HEK293 (cell line): ENCODE results near the gene SLC25A6.
A peak's percentile ranks its signal among the peaks of the same experiment; 100 is the strongest.

Experiments used
- CTCF ChIA-PET: fragments of 350-600 bp; formaldehyde crosslinking; extraction: SDS; loops from one replicate; lab custom pipeline; 2021; ENCODE audit warnings: antibody characterized with exemption; lab: Yijun Ruan, JAX
- POLR2A ChIA-PET: fragments of 300-600 bp; formaldehyde crosslinking; extraction: SDS; loops from one replicate; lab custom pipeline; 2020; ENCODE audit warnings: antibody characterized with exemption, inconsistent platforms; lab: Yijun Ruan, JAX
- H3K27ac ChIP-seq: fragments of 200-500 bp; sonication (Bioruptor generic); 2 replicates; pipeline ENCODE4 v1.5.1; 2014; ENCODE audit warnings: low read depth, low read length, control low read depth, inconsistent platforms; ENCODE audit errors: extremely low read depth
- H3K36me3 ChIP-seq, 2 experiments: fragments of 200-500 bp in 1 of 2; sonication (Bioruptor generic) in 1 of 2; 1 replicate in 1 of 2; 2 replicates in 1 of 2; pipeline ENCODE4 v1.5.1; 2014 to 2017; ENCODE audit warnings: inconsistent platforms in 2 of 2, low read length in 2 of 2; ENCODE audit not compliant: control insufficient read depth in 2 of 2, insufficient read depth in 1 of 2
- H3K4me1 ChIP-seq: fragments of 200-500 bp; sonication (Bioruptor generic); 2 replicates; pipeline ENCODE4 v1.5.1; 2014; ENCODE audit warnings: mild to moderate bottlenecking, low read length, inconsistent platforms; ENCODE audit not compliant: control insufficient read depth, insufficient read depth
- H3K4me3 ChIP-seq: 2 replicates; pipeline ENCODE4 v1.5.1; 2011; ENCODE audit warnings: low read depth, mild to moderate bottlenecking, control low read depth, low read length, moderate library complexity
- H3K9me3 ChIP-seq: fragments of 200-500 bp; sonication (Bioruptor generic); 2 replicates; pipeline ENCODE4 v1.5.1; 2014; ENCODE audit warnings: low read depth, low read length, inconsistent platforms; ENCODE audit not compliant: control insufficient read depth, insufficient read depth
- KLF17 ChIP-seq: fragments of 450-650 bp; formaldehyde crosslinking; IDR thresholded peaks from 2 replicates; pipeline ENCODE4 v1.5.1; 2016; ENCODE audit warnings: missing biosample characterization, missing genetic modification characterization
- KLF8 ChIP-seq: fragments of 450-650 bp; formaldehyde crosslinking; IDR thresholded peaks from 2 replicates; pipeline ENCODE4 v1.5.1; 2016; ENCODE audit warnings: missing biosample characterization, missing genetic modification characterization
- MEIS1 ChIP-seq: sonication (generic); formaldehyde crosslinking; IDR thresholded peaks from 2 replicates; pipeline ENCODE4 v1.8.1; 2022; ENCODE audit warnings: missing genetic modification reagents, mild to moderate bottlenecking, borderline replicate concordance
- SETDB1 ChIP-seq: IDR thresholded peaks from one replicate; pipeline ENCODE4 v1.6.1; 2017; ENCODE audit warnings: mild to moderate bottlenecking, low read length, moderate library complexity, mixed read lengths; ENCODE audit not compliant: insufficient read length
- SP7 ChIP-seq: fragments of 450-650 bp; formaldehyde crosslinking; IDR thresholded peaks from 2 replicates; pipeline ENCODE4 v1.5.1; 2016; ENCODE audit warnings: missing biosample characterization, missing genetic modification characterization
- TRIM28 ChIP-seq: IDR thresholded peaks from 2 replicates; pipeline ENCODE4 v1.6.1; 2011; ENCODE audit warnings: low read length, control low read depth, borderline replicate concordance
- WT1 ChIP-seq: fragments of 450-650 bp; formaldehyde crosslinking; IDR thresholded peaks from 2 replicates; pipeline ENCODE4 v1.5.1; 2016; ENCODE audit warnings: missing biosample characterization, missing genetic modification characterization
- ZFHX2 ChIP-seq: fragments of 450-650 bp; formaldehyde crosslinking; conservative IDR thresholded peaks from 2 replicates; pipeline ENCODE4 v1.5.1; 2016; ENCODE audit warnings: missing biosample characterization, missing genetic modification characterization
- ZNF112 ChIP-seq: fragments of 450-650 bp; formaldehyde crosslinking; IDR thresholded peaks from 2 replicates; pipeline ENCODE4 v1.5.0; 2017; ENCODE audit warnings: missing biosample characterization, missing genetic modification characterization
- ZNF175 ChIP-seq: fragments of 450-650 bp; formaldehyde crosslinking; IDR thresholded peaks from 2 replicates; pipeline ENCODE4 v1.5.1; 2016; ENCODE audit warnings: missing biosample characterization, missing genetic modification characterization
- ZNF2 ChIP-seq: fragments of 450-650 bp; formaldehyde crosslinking; IDR thresholded peaks from 2 replicates; pipeline ENCODE4 v1.5.1; 2016; ENCODE audit warnings: missing biosample characterization, missing genetic modification characterization
- ZNF24 ChIP-seq: fragments of 450-650 bp; formaldehyde crosslinking; IDR thresholded peaks from 2 replicates; pipeline ENCODE4 v1.5.1; 2016; ENCODE audit warnings: missing biosample characterization, missing genetic modification characterization
- ZNF280D ChIP-seq: fragments of 450-650 bp; formaldehyde crosslinking; IDR thresholded peaks from 2 replicates; pipeline ENCODE4 v1.5.1; 2016; ENCODE audit warnings: missing biosample characterization, missing genetic modification characterization
- ZNF529 ChIP-seq: fragments of 450-650 bp; formaldehyde crosslinking; IDR thresholded peaks from 2 replicates; pipeline ENCODE4 v1.5.1; 2017; ENCODE audit warnings: missing genetic modification characterization, missing biosample characterization; ENCODE audit not compliant: insufficient replicate concordance
- ZNF580 ChIP-seq: fragments of 450-650 bp; formaldehyde crosslinking; IDR thresholded peaks from 2 replicates; pipeline ENCODE4 v1.5.1; 2016; ENCODE audit warnings: missing biosample characterization, missing genetic modification characterization
- ZNF629 ChIP-seq: fragments of 450-650 bp; formaldehyde crosslinking; IDR thresholded peaks from 2 replicates; pipeline ENCODE4 v1.5.1; 2017; ENCODE audit warnings: missing biosample characterization, missing genetic modification characterization
- ZSCAN23 ChIP-seq: fragments of 450-650 bp; formaldehyde crosslinking; IDR thresholded peaks from 2 replicates; pipeline ENCODE4 v1.5.1; 2016; ENCODE audit warnings: missing biosample characterization, missing genetic modification characterization
- ZXDB ChIP-seq: fragments of 450-650 bp; formaldehyde crosslinking; IDR thresholded peaks from 2 replicates; pipeline ENCODE4 v1.5.1; 2016; ENCODE audit warnings: missing biosample characterization, missing genetic modification characterization
- TF ChIP-seq, protein P1 (sequence below): fragments of 450-650 bp; formaldehyde crosslinking; IDR thresholded peaks from 2 replicates; pipeline ENCODE4 v1.5.1; 2016; ENCODE audit warnings: missing biosample characterization, missing genetic modification characterization
- TF ChIP-seq, protein P2 (sequence below): fragments of 450-650 bp; formaldehyde crosslinking; IDR thresholded peaks from 2 replicates; pipeline ENCODE4 v1.5.1; 2016; ENCODE audit warnings: missing biosample characterization, missing genetic modification characterization

Gene SLC25A6

GRCh38 chrX:1418901-1419544 is 27.1 kb upstream of the SLC25A6 start:
- peaks cover 13 to 41% of the 10 kb centered on the region in 2 experiments; a peak in 2 of 3 replicates for H3K36me3 ChIP-seq
- POLR2A ChIA-PET, result no interaction called here
- no peaks in the 10 kb centered on the region; the same call in 1 of the 2 replicates for H3K9me3 ChIP-seq
- H3K4me3 ChIP-seq, result no peak overlapping the region
- 0 out of 2 replicates have a peak, but pooled peaks have one; percentile 6 for TF ChIP-seq MEIS1 (CRISPR knock-in tag)
- TF ChIP-seq ZNF2, result no peak
- TF ChIP-seq WT1 (tag by site-specific recombination), result no peak
- TF ChIP-seq, all 188 proteins: peak for 1
- Histone ChIP-seq H3K27ac (no peak overlapping the region), H3K4me1 (no peaks in the 10 kb centered on the region)
- CTCF ChIA-PET, result no interaction called here

GRCh38 chrX:1417921-1418771 is 26.2 kb upstream of the SLC25A6 start:
- no peak overlapping the region for H3K4me3 ChIP-seq
- H3K36me3 ChIP-seq, result peaks cover 13 to 50% of the 10 kb centered on the region in 2 experiments; a peak in 2 of 3 replicates
- no peaks in the 10 kb centered on the region; the same call in 1 of the 2 replicates for H3K9me3 ChIP-seq
- ChIA-PET CTCF (no interaction called here), POLR2A (no interaction called here)
- no peaks in the 10 kb centered on the region for H3K4me1 ChIP-seq
- TF ChIP-seq ZNF629 (tag by site-specific recombination), result 0 out of 2 replicates have a peak, but pooled peaks have one; percentile 23
- TF ChIP-seq ZXDB (tag by site-specific recombination), result 0 out of 2 replicates have a peak, but pooled peaks have one; percentile 26
- TF ChIP-seq ZFHX2 (tag by site-specific recombination), result no peak
- peak; percentile 74; the same call in 1 of the 2 replicates for TF ChIP-seq KLF17
- TF ChIP-seq ZNF175, result no peak
- peak; percentile 91 for TF ChIP-seq ZNF580 (tag by site-specific recombination)
- TF ChIP-seq, protein P1, sequence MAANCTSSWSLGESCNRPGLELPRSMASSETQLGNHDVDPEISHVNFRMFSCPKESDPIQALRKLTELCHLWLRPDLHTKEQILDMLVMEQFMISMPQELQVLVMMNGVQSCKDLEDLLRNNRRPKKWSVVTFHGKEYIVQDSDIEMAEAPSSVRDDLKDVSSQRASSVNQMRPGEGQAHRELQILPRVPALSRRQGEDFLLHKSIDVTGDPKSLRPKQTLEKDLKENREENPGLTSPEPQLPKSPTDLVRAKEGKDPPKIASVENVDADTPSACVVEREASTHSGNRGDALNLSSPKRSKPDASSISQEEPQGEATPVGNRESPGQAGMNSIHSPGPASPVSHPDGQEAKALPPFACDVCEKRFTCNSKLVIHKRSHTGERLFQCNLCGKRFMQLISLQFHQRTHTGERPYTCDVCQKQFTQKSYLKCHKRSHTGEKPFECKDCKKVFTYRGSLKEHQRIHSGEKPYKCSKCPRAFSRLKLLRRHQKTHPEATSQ (tag by site-specific recombination), result 0 out of 2 replicates have a peak, but pooled peaks have one; percentile 70
- peak; percentile 64 for TF ChIP-seq KLF8 (tag by site-specific recombination)
- peak; percentile 67 for TF ChIP-seq SETDB1
- no peak for TF ChIP-seq ZNF24 (tag by site-specific recombination)
- TF ChIP-seq ZNF112 (tag by site-specific recombination), result no peak
- TF ChIP-seq, protein P2, sequence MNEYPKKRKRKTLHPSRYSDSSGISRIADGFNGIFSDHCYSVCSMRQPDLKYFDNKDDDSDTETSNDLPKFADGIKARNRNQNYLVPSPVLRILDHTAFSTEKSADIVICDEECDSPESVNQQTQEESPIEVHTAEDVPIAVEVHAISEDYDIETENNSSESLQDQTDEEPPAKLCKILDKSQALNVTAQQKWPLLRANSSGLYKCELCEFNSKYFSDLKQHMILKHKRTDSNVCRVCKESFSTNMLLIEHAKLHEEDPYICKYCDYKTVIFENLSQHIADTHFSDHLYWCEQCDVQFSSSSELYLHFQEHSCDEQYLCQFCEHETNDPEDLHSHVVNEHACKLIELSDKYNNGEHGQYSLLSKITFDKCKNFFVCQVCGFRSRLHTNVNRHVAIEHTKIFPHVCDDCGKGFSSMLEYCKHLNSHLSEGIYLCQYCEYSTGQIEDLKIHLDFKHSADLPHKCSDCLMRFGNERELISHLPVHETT, result peak; percentile 60
- TF ChIP-seq TRIM28, result peak; percentile 92; the same call in 1 of the 2 replicates
- TF ChIP-seq ZNF529 (tag by site-specific recombination), result peak; percentile 13
- TF ChIP-seq SP7 (tag by site-specific recombination), result 0 out of 2 replicates have a peak, but pooled peaks have one; percentile 27
- 0 out of 2 replicates have a peak, but pooled peaks have one; percentile 50 for TF ChIP-seq ZSCAN23
- peak; percentile 100 for TF ChIP-seq ZNF280D (tag by site-specific recombination)
- no peak overlapping the region for H3K27ac ChIP-seq
